ENCODE measurements around the gene C16orf89. TPM values are rescaled to one million over a fixed set of nuclear protein-coding genes. Genes with fewer than 3 reads are reported as not detected.

The C16orf89 gene
- total and polyA plus RNA-seq, 2 donors (not counting 1 experiment from before 2014, with no cell fraction given) = not detected

DNA sequence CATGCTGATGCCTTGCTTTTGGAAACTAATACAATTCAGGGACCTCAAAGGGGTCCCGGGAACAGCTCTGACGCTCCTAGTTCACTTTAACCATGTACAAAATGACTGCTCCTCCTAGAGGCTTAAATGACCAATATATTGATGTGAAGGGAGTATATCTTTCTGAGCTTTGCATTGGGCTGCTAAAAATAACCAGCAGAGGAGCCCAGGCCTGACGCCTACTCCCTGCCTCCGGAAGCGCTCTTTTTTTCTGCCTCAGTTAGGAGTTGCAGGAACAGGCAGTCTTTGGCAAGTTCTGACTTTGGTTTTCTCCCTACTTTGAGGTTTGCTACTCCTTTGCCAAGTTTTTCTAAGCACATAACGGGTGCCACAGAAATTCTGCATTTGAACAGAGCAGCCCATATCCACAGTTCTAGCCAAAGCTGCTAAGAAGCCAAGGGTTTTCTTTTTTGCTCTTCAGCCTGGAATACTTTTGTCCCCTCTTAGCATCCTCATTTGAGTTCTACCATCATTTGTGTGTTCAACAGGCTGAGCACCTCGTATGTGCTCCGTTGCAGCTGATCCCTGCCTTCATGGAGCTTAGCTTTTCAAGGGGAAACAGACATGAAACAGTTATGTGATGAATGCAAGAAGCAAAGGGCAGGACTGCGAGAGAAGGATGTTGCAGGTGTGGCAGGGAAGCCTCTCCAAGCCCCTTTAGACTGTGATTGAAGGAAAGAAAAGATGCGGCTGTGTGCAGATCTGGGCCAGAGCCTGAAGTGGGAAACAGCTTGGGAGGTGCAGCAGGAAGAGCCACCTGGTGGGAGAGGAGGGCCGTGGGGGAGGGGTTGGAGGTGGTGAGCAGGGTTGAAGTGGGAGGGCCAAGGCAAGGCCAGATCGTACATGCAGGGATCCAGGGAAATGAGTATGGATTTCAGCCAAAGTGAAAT, 29.3 kb downstream of the C16orf89 start:
- ATAC-seq (ENCODE audit: low read depth) = no peak
- intact Hi-C loops (cut with micrococcal nuclease) = no loop called here
- peaks cover 0 to 7% (median 0%) of the 10 kb centered on the region in 4 experiments for H3K27me3 ChIP-seq (replicated peaks in 1 of 4; ENCODE audit: control extremely low read depth in 1 of 4, control insufficient read depth in 3 of 4, insufficient read depth in 4 of 4, low read length in 3 of 4)
- H3K4me3 ChIP-seq (ENCODE audit: control extremely low read depth in 1 of 5, extremely low read depth in 1 of 5, insufficient read depth in 1 of 5, low read depth in 2 of 5, low read length in 4 of 5) = no peak overlapping the region
- Mint-ChIP-seq H3K27me3 (peaks cover 7% of the 10 kb centered on the region), H3K4me3 (no peak overlapping the region), H3K4me1 (peaks cover 23% of the 10 kb centered on the region), H3K27ac (no peak overlapping the region), H3K9me3 (ENCODE audit: insufficient read depth) (no peaks in the 10 kb centered on the region)
- ChIA-PET POLR2A (no interaction called here), CTCF (interaction anchor here (1.0 kb wide), 1 partner anchor 18 kb away, joined by 3 read pairs; no protein-coding TSS in a partner anchor)
- H3K36me3 ChIP-seq (replicated peaks in 1 of 2; ENCODE audit: control extremely low read depth in 1 of 2, control insufficient read depth in 1 of 2, extremely low read depth in 1 of 2, insufficient read depth in 2 of 2, low read length in 1 of 2) = no peaks in the 10 kb centered on the region
- H2AFZ ChIP-seq (ENCODE audit: insufficient read depth, low read depth, low read length, poor library complexity, severe bottlenecking) = no peak overlapping the region
- H4K20me1 ChIP-seq (ENCODE audit: control insufficient read depth, insufficient read depth, low read length, poor library complexity, severe bottlenecking) = no peaks in the 10 kb centered on the region
- TF ChIP-seq, protein P1, sequence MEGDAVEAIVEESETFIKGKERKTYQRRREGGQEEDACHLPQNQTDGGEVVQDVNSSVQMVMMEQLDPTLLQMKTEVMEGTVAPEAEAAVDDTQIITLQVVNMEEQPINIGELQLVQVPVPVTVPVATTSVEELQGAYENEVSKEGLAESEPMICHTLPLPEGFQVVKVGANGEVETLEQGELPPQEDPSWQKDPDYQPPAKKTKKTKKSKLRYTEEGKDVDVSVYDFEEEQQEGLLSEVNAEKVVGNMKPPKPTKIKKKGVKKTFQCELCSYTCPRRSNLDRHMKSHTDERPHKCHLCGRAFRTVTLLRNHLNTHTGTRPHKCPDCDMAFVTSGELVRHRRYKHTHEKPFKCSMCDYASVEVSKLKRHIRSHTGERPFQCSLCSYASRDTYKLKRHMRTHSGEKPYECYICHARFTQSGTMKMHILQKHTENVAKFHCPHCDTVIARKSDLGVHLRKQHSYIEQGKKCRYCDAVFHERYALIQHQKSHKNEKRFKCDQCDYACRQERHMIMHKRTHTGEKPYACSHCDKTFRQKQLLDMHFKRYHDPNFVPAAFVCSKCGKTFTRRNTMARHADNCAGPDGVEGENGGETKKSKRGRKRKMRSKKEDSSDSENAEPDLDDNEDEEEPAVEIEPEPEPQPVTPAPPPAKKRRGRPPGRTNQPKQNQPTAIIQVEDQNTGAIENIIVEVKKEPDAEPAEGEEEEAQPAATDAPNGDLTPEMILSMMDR (IDR thresholded peaks at IDR 0.05) = no peak
- no peak for TF ChIP-seq EZH2 (IDR thresholded peaks at IDR 0.05; ENCODE audit: borderline replicate concordance, insufficient read depth, low read depth, low read length, poor library complexity, severe bottlenecking)
- peaks cover 14 to 18% of the 10 kb centered on the region in 2 donors for H3K4me1 ChIP-seq (ENCODE audit: control insufficient read depth in 2 of 2, insufficient read depth in 2 of 2, low read length in 2 of 2)
- no peak for DNase-seq
- no peaks in the 10 kb centered on the region for H3K9me3 ChIP-seq (ENCODE audit: control extremely low read depth in 1 of 3, control insufficient read depth in 2 of 3, insufficient read depth in 1 of 3, low read length in 2 of 3)
- H3K9ac ChIP-seq (ENCODE audit: low read length) = no peak overlapping the region
- H3K4me2 ChIP-seq (replicated peaks; ENCODE audit: low read depth, low read length, poor library complexity, severe bottlenecking) = no peak overlapping the region
- H3K27ac ChIP-seq (ENCODE audit: low read length in 2 of 2) = no peak overlapping the region
- WGBS (ENCODE audit: insufficient coverage) = 85% methylated on average over 9 of the region's 12 CpGs
- H3K79me2 ChIP-seq (ENCODE audit: control insufficient read depth, insufficient read depth, low read length) = peaks cover 16% of the 10 kb centered on the region

GRCh38 chr16:5035909-5036227, 29.9 kb downstream of the C16orf89 start:
- H3K4me3 ChIP-seq (ENCODE audit: control extremely low read depth in 1 of 5, extremely low read depth in 1 of 5, insufficient read depth in 1 of 5, low read depth in 2 of 5, low read length in 4 of 5) = no peak overlapping the region
- no peaks in the 10 kb centered on the region for H3K9me3 Mint-ChIP-seq (ENCODE audit: insufficient read depth)
- no peak for DNase-seq
- no peaks in the 10 kb centered on the region for H3K36me3 ChIP-seq (replicated peaks in 1 of 2; ENCODE audit: control extremely low read depth in 1 of 2, control insufficient read depth in 1 of 2, extremely low read depth in 1 of 2, insufficient read depth in 2 of 2, low read length in 1 of 2)
- H3K4me2 ChIP-seq (replicated peaks; ENCODE audit: low read depth, low read length, poor library complexity, severe bottlenecking) = no peak overlapping the region
- H3K9me3 ChIP-seq (ENCODE audit: control extremely low read depth in 1 of 3, control insufficient read depth in 2 of 3, insufficient read depth in 1 of 3, low read length in 2 of 3) = no peaks in the 10 kb centered on the region
- H4K20me1 ChIP-seq (ENCODE audit: control insufficient read depth, insufficient read depth, low read length, poor library complexity, severe bottlenecking) = no peaks in the 10 kb centered on the region
- ChIA-PET POLR2A (no interaction called here), CTCF (interaction anchor here (1.0 kb wide), 1 partner anchor 18 kb away, joined by 3 read pairs; no protein-coding TSS in a partner anchor)
- intact Hi-C loops (cut with micrococcal nuclease) = no loop called here
- H3K4me1 Mint-ChIP-seq = peaks cover 20% of the 10 kb centered on the region
- peaks cover 0 to 4% (median 0%) of the 10 kb centered on the region in 4 experiments for H3K27me3 ChIP-seq (replicated peaks in 1 of 4; ENCODE audit: control extremely low read depth in 1 of 4, control insufficient read depth in 3 of 4, insufficient read depth in 4 of 4, low read length in 3 of 4)
- no peak for TF ChIP-seq EZH2 (IDR thresholded peaks at IDR 0.05; ENCODE audit: borderline replicate concordance, insufficient read depth, low read depth, low read length, poor library complexity, severe bottlenecking)
- TF ChIP-seq, protein P1 (IDR thresholded peaks at IDR 0.05) = no peak
- no peak overlapping the region for H3K9ac ChIP-seq (ENCODE audit: low read length)
- no peak overlapping the region for H3K4me3 Mint-ChIP-seq
- peaks cover 16% of the 10 kb centered on the region for H3K79me2 ChIP-seq (ENCODE audit: control insufficient read depth, insufficient read depth, low read length)
- H3K4me1 ChIP-seq (ENCODE audit: control insufficient read depth in 2 of 2, insufficient read depth in 2 of 2, low read length in 2 of 2) = peaks cover 14 to 17% of the 10 kb centered on the region in 2 donors
- H2AFZ ChIP-seq (ENCODE audit: insufficient read depth, low read depth, low read length, poor library complexity, severe bottlenecking) = no peak overlapping the region
- H3K27ac Mint-ChIP-seq = no peak overlapping the region
- no peak for ATAC-seq (ENCODE audit: low read depth)
- 90% methylated on average over 1 of the region's 1 CpG for WGBS (ENCODE audit: insufficient coverage)
- H3K27me3 Mint-ChIP-seq = peaks cover 2% of the 10 kb centered on the region
- H3K27ac ChIP-seq (ENCODE audit: low read length in 2 of 2) = no peak overlapping the region

Data from B cell (primary cell).